NCI-H510A (cell line): ENCODE data around the gene MXI1.

Experiments
- DNase-seq: peaks from one replicate; lab custom pipeline; 2025; lab: John Stamatoyannopoulos, UW

The MXI1 gene

GRCh38 chr10:110216240-110216639 lies 8.8 kb downstream of the MXI1 start:
- DNase-seq, result no peak

- no peak for DNase-seq
Observed at GRCh38 chr10:110216942-110217661, 9.7 kb downstream of the MXI1 start.

GRCh38 chr10:110217662-110218008 lies 10.2 kb downstream of the MXI1 start:
- DNase-seq, result no peak

- no peak for DNase-seq
Observed at GRCh38 chr10:110218632-110219031, 11.2 kb downstream of the MXI1 start.

- DNase-seq, result no peak
Observed at GRCh38 chr10:110219884-110220283, 12.5 kb downstream of the MXI1 start.

- no peak for DNase-seq
Observed at GRCh38 chr10:110220398-110220797, 13.0 kb downstream of the MXI1 start.

- DNase-seq, result no peak
Observed at GRCh38 chr10:110221044-110221720, 13.8 kb downstream of the MXI1 start.

- DNase-seq, result peak; percentile 47
Observed at GRCh38 chr10:110221721-110222261, 14.4 kb downstream of the MXI1 start.

GRCh38 chr10:110222641-110223297 lies 15.4 kb downstream of the MXI1 start:
- DNase-seq, result no peak

- no peak for DNase-seq
Observed at GRCh38 chr10:110223298-110223925, 16.0 kb downstream of the MXI1 start.

GRCh38 chr10:110224992-110225391 lies 17.6 kb downstream of the MXI1 start:
- no peak for DNase-seq

GRCh38 chr10:110225441-110225755 lies 18.0 kb downstream of the MXI1 start:
- no peak for DNase-seq

GRCh38 chr10:110225756-110226542 lies 18.5 kb downstream of the MXI1 start:
- DNase-seq, result peak; percentile 89

- DNase-seq, result peak; percentile 84
Observed at GRCh38 chr10:110226543-110226925, 19.1 kb downstream of the MXI1 start.

- peak; percentile 84 for DNase-seq
Observed at GRCh38 chr10:110226926-110227641, 19.7 kb downstream of the MXI1 start.

- DNase-seq, result no peak
Observed at GRCh38 chr10:110228066-110228465, 20.7 kb downstream of the MXI1 start.

GRCh38 chr10:110229155-110229554 lies 21.8 kb downstream of the MXI1 start:
- no peak for DNase-seq

GRCh38 chr10:110233846-110234245 lies 26.4 kb downstream of the MXI1 start:
- DNase-seq, result no peak

GRCh38 chr10:110237894-110238480 lies 30.6 kb downstream of the MXI1 start:
- DNase-seq, result no peak

- DNase-seq, result no peak
Observed at GRCh38 chr10:110239892-110240291, 32.5 kb downstream of the MXI1 start.

GRCh38 chr10:110241407-110241806 lies 34.0 kb downstream of the MXI1 start:
- DNase-seq, result no peak
